HCT116 (cell line): ENCODE measurements around the gene SEMA4F. TPM values are rescaled to one million over a fixed set of nuclear protein-coding genes. Genes with fewer than 3 reads are reported as not detected.

Experiments
- ATAC-seq: fragments of 200-7000 bp; cut with Tn5 transposase; 2 replicates; pipeline ENCODE4 v1.9.1; 2020; ENCODE audit warnings: mild to moderate bottlenecking, moderate library complexity
- BruUV-seq: library from RNA; stranded (reverse); fragments of 400-500 nt; replicated peaks from 2 replicates; lab custom pipeline; 2021; lab: Mats Ljungman, UMichigan
- CTCF ChIA-PET: fragments of 300-600 bp; sonication (Branson Sonifier 250); formaldehyde crosslinking; loops from one replicate; lab custom pipeline; 2021; ENCODE audit warnings: antibody characterized with exemption; lab: Charles Lee
- POLR2A ChIA-PET: fragments of 300-600, 350-600 bp; sonication (Branson Sonifier 250); formaldehyde crosslinking; loops from one replicate; lab custom pipeline; 2021; ENCODE audit warnings: antibody characterized with exemption; lab: Charles Lee
- RAD21 ChIA-PET, 2 experiments: fragments of 300-600 bp; sonication (Branson Sonifier 250); formaldehyde crosslinking; loops; one replicate each; lab custom pipeline; 2023; ENCODE audit warnings: low total read pairs in 2 of 2; ENCODE audit not compliant: uncharacterized antibody in 2 of 2, unreplicated experiment in 2 of 2, low non-redundant PET in 1 of 2; lab: Charles Lee
- DNase-seq: peaks from one replicate; pipeline ENCODE4 v3.0.0-alpha.2; 2010; ENCODE audit warnings: low read depth, low spot score
- H2AFZ ChIP-seq: fragments of 200-600 bp; shearing (Covaris generic), sonication (generic); 2 replicates; pipeline ENCODE4 v1.6.1; 2017; ENCODE audit warnings: low read depth, mixed run types, mixed read lengths, antibody characterized with exemption, low read length; ENCODE audit not compliant: poor library complexity, severe bottlenecking
- H3K27ac ChIP-seq: 2 replicates; pipeline ENCODE4 v1.5.1; 2012; ENCODE audit warnings: low read depth, low read length
- H3K27me3 ChIP-seq: fragments of 200-600 bp; sonication (generic); 2 replicates; pipeline ENCODE4 v1.6.1; 2016; ENCODE audit warnings: mixed run types, low read length, mixed read lengths; ENCODE audit not compliant: insufficient read depth
- H3K36me3 ChIP-seq, 2 experiments: fragments of 200-500 bp in 1 of 2; fragments of 200-600 bp in 1 of 2; sonication (Bioruptor generic) in 1 of 2; sonication (generic) in 1 of 2; 2 replicates each; pipeline versions ENCODE4 v1.5.1 to v1.6.1; 2014 to 2016; ENCODE audit warnings: low read length in 2 of 2, inconsistent platforms in 1 of 2, mixed read lengths in 1 of 2, mixed run types in 1 of 2; ENCODE audit not compliant: insufficient read depth in 2 of 2, control insufficient read depth in 1 of 2
- H3K4me1 ChIP-seq, 2 experiments: fragments of 200-600 bp in 1 of 2; sonication (generic) in 1 of 2; 2 replicates each; pipeline versions ENCODE4 v1.5.1 to v1.6.1; 2012 to 2017; ENCODE audit warnings: low read length in 2 of 2, inconsistent platforms in 1 of 2, mild to moderate bottlenecking in 1 of 2, mixed read lengths in 1 of 2, mixed run types in 1 of 2, moderate library complexity in 1 of 2; ENCODE audit not compliant: insufficient read depth in 2 of 2, control insufficient read depth in 1 of 2
- H3K4me2 ChIP-seq: fragments of 200-600 bp; sonication (generic); 2 replicates; pipeline ENCODE4 v1.6.1; 2017; ENCODE audit warnings: mixed run types, low read length, mixed read lengths
- H3K4me3 ChIP-seq, 2 experiments: fragments of 200-600 bp in 1 of 2; sonication (generic) in 1 of 2; replicated peaks in 1 of 2; 2 replicates each; pipeline ENCODE4 v1.5.1; 2011 to 2016; ENCODE audit warnings: low read length in 2 of 2, control low read depth in 1 of 2, low read depth in 1 of 2, mild to moderate bottlenecking in 1 of 2, mixed read lengths in 1 of 2, mixed run types in 1 of 2
- H3K79me2 ChIP-seq: fragments of 200-600 bp; sonication (generic); 2 replicates; pipeline ENCODE4 v1.6.1; 2017; ENCODE audit warnings: mild to moderate bottlenecking, mixed run types, low read length, moderate library complexity, mixed read lengths; ENCODE audit not compliant: insufficient read depth
- H3K9ac ChIP-seq: fragments of 200-600 bp; sonication (generic); 2 replicates; pipeline ENCODE4 v1.6.1; 2016; ENCODE audit warnings: low read length, mixed read lengths
- H3K9me2 ChIP-seq: fragments of 200-600 bp; sonication (generic), shearing (Covaris generic); 2 replicates; pipeline ENCODE4 v1.6.1; 2017; ENCODE audit warnings: mixed run types, mild to moderate bottlenecking, moderate library complexity; ENCODE audit not compliant: insufficient read depth
- H3K9me3 ChIP-seq, 2 experiments: fragments of 200-500 bp in 1 of 2; fragments of 200-600 bp in 1 of 2; sonication (Bioruptor generic) in 1 of 2; sonication (generic) in 1 of 2; 2 replicates each; pipeline ENCODE4 v1.6.1; 2014 to 2017; ENCODE audit warnings: low read length in 2 of 2, mixed read lengths in 2 of 2, inconsistent platforms in 1 of 2, low read depth in 1 of 2, mild to moderate bottlenecking in 1 of 2, mixed run types in 1 of 2, moderate library complexity in 1 of 2; ENCODE audit not compliant: control insufficient read depth in 1 of 2, insufficient read depth in 1 of 2
- H4K20me1 ChIP-seq: fragments of 200-600 bp; sonication (generic), shearing (Covaris generic); 2 replicates; pipeline ENCODE4 v1.6.1; 2017; ENCODE audit warnings: mixed run types, mild to moderate bottlenecking, moderate library complexity; ENCODE audit not compliant: insufficient read depth
- SP1 ChIP-seq: IDR thresholded peaks from 2 replicates; pipeline ENCODE4 v1.6.1; 2012; ENCODE audit warnings: low read depth
- SRF ChIP-seq: IDR thresholded peaks from 2 replicates; pipeline ENCODE4 v1.6.1; 2012; ENCODE audit warnings: low read depth
- intact Hi-C: fragments of 100-400 bp; cut with micrococcal nuclease; formaldehyde crosslinking; loops from 2 replicates; pipeline ENCODE4 v1.10.0; 2022
- total RNA-seq: library from RNA; stranded (reverse); gene quantifications from one replicate; pipeline ENCODE4 v1.2.1, GENCODE V29; 2021; ENCODE audit not compliant: unreplicated experiment
- TF ChIP-seq, protein P1 (sequence below): IDR thresholded peaks from 2 replicates; pipeline ENCODE4 v1.6.1; 2011; ENCODE audit warnings: mild to moderate bottlenecking, low read length, moderate library complexity; ENCODE audit not compliant: insufficient replicate concordance; ENCODE audit errors: extremely low read depth
- TF ChIP-seq, protein P2 (sequence below), 3 experiments: fragments of 200-600 bp in 1 of 3; sonication (generic) in 1 of 3; IDR thresholded peaks in 2 of 3; conservative IDR thresholded peaks in 1 of 3; 2 replicates each; pipeline ENCODE4 v1.5.1; 2012 to 2017; ENCODE audit warnings: low read depth in 2 of 3, low read length in 2 of 3, antibody characterized with exemption in 1 of 3, borderline replicate concordance in 1 of 3, control low read depth in 1 of 3, mild to moderate bottlenecking in 1 of 3, mixed read lengths in 1 of 3, mixed run types in 1 of 3, moderate library complexity in 1 of 3; ENCODE audit not compliant: insufficient read depth in 1 of 3

SEMA4F gene
- total RNA-seq, 1 experiment from 2014 or later: 12.3 TPM

DNA sequence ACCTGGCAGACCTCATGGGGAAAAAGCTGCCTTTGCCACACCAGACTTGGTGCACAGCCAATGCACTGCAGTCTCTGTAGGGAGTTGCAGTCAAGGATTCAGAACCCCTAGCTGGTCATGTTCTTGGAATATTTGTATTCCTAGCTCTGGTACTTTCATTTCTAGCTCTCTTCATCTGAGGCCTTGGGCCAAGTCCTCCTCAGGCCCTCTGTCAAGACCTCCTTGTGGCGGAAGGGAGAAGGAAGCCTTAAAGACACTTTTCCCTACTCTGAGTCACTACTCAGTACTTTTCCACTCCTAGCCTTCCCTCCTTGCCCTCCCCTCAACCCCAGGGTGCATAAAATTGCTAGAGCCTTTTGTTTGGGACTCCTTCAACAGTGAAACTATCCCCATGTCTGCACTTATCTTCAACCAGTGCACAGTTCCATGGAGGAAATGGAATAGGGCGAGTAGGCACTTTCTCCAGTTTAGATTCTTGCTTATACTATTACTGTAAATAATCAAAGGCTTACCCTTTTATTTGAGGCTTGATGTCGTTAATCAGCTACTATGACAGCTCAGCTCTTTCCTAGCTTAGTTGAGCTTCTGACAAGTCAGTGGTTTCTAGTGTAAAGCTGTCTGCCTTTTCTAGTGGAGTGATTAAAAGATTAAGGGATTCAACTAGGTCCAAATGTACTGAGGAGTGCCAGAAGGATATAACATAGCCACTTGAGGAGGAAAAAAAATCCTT is 21.7 kb upstream of the SEMA4F start:
- Histone ChIP-seq H3K4me1 (peaks cover 20 to 21% of the 10 kb centered on the region in 2 experiments), H3K9me2 (no peaks in the 10 kb centered on the region), H3K4me2 (peak overlapping the region; percentile 50), H3K36me3 (peaks cover 4 to 15% of the 10 kb centered on the region in 2 experiments), H3K27ac (peak overlapping the region; percentile 73), H3K9me3 (no peaks in the 10 kb centered on the region), H3K79me2 (no peaks in the 10 kb centered on the region), H3K4me3 (peak overlapping the region in 1 of 2 experiments; percentile 3; a peak in 1 of 4 replicates), H3K27me3 (no peaks in the 10 kb centered on the region), H3K9ac (peak overlapping the region; percentile 37; the same call in 1 of the 2 replicates), H4K20me1 (no peaks in the 10 kb centered on the region), H2AFZ (no peak overlapping the region)
- intact Hi-C loops: no loop called here
- BruUV-seq: no TSS peak
- ChIA-PET CTCF (interaction anchor here (0.8 kb wide), 1 partner anchor 44 kb away, joined by 3 read pairs; no protein-coding TSS in a partner anchor), RAD21 (no interaction called here), POLR2A (interaction anchor here (1.0 to 1.8 kb wide), 3 partner anchors 8 to 22 kb away, joined by 3 to 5 read pairs (median 3); partner anchors contain the start of genes M1AP and SEMA4F)
- ATAC-seq: peak; percentile 96
- peak; percentile 51 for DNase-seq
- no peak for TF ChIP-seq SRF
- TF ChIP-seq, protein P1, sequence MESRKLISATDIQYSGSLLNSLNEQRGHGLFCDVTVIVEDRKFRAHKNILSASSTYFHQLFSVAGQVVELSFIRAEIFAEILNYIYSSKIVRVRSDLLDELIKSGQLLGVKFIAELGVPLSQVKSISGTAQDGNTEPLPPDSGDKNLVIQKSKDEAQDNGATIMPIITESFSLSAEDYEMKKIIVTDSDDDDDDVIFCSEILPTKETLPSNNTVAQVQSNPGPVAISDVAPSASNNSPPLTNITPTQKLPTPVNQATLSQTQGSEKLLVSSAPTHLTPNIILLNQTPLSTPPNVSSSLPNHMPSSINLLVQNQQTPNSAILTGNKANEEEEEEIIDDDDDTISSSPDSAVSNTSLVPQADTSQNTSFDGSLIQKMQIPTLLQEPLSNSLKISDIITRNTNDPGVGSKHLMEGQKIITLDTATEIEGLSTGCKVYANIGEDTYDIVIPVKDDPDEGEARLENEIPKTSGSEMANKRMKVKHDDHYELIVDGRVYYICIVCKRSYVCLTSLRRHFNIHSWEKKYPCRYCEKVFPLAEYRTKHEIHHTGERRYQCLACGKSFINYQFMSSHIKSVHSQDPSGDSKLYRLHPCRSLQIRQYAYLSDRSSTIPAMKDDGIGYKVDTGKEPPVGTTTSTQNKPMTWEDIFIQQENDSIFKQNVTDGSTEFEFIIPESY: no peak
- TF ChIP-seq, protein P2, sequence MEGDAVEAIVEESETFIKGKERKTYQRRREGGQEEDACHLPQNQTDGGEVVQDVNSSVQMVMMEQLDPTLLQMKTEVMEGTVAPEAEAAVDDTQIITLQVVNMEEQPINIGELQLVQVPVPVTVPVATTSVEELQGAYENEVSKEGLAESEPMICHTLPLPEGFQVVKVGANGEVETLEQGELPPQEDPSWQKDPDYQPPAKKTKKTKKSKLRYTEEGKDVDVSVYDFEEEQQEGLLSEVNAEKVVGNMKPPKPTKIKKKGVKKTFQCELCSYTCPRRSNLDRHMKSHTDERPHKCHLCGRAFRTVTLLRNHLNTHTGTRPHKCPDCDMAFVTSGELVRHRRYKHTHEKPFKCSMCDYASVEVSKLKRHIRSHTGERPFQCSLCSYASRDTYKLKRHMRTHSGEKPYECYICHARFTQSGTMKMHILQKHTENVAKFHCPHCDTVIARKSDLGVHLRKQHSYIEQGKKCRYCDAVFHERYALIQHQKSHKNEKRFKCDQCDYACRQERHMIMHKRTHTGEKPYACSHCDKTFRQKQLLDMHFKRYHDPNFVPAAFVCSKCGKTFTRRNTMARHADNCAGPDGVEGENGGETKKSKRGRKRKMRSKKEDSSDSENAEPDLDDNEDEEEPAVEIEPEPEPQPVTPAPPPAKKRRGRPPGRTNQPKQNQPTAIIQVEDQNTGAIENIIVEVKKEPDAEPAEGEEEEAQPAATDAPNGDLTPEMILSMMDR (IDR thresholded peaks at IDR 0.05 in 2 of 3, conservative IDR thresholded peaks at IDR 0.05 in 1 of 3; ENCODE audit: borderline replicate concordance in 1 of 3, insufficient read depth in 1 of 3, low read depth in 2 of 3, low read length in 2 of 3): peak in 2 of 3 experiments; percentile 30 to 40; a peak in 4 of 6 replicates
- peak; percentile 68 for TF ChIP-seq SP1
